Karpas-422 (cell line): Measurements from ENCODE around the gene DLGAP5. TPM values are rescaled to one million over a fixed set of nuclear protein-coding genes. Genes with fewer than 3 reads are reported as not detected.

Source experiments
- DNase-seq: peaks from one replicate; pipeline ENCODE4 v3.0.0-alpha.2; 2015
- H2AFZ ChIP-seq: fragments of 200-600 bp; sonication (generic); 2 replicates; pipeline ENCODE4 v1.6.1; 2014; ENCODE audit warnings: antibody characterized with exemption, low read length, mixed read lengths
- H3K27ac ChIP-seq: fragments of 200-600 bp; sonication (generic); 2 replicates; pipeline ENCODE4 v1.5.1; 2014; ENCODE audit warnings: mild to moderate bottlenecking, low read length, moderate library complexity
- H3K27me3 ChIP-seq: fragments of 200-600 bp; sonication (generic); 2 replicates; pipeline ENCODE4 v1.6.1; 2014; ENCODE audit warnings: low read length, mixed read lengths
- H3K36me3 ChIP-seq: fragments of 200-600 bp; sonication (generic); 2 replicates; pipeline ENCODE4 v1.6.1; 2014; ENCODE audit warnings: low read length, mixed read lengths; ENCODE audit not compliant: insufficient read depth
- H3K4me1 ChIP-seq: fragments of 200-600 bp; sonication (generic); 2 replicates; pipeline ENCODE4 v1.6.1; 2014; ENCODE audit warnings: mild to moderate bottlenecking, low read length, mixed read lengths
- H3K4me2 ChIP-seq: fragments of 200-600 bp; sonication (generic); 2 replicates; pipeline ENCODE4 v1.6.1; 2014; ENCODE audit warnings: low read length, low read depth, mild to moderate bottlenecking; ENCODE audit not compliant: poor library complexity, severe bottlenecking
- H3K4me3 ChIP-seq: fragments of 200-600 bp; sonication (generic); 2 replicates; pipeline ENCODE4 v1.5.1; 2014; ENCODE audit warnings: mild to moderate bottlenecking, antibody characterized with exemption, low read length, mixed read lengths
- H3K79me2 ChIP-seq: fragments of 200-600 bp; sonication (generic); 2 replicates; pipeline ENCODE4 v1.6.1; 2014; ENCODE audit warnings: mild to moderate bottlenecking, low read length, mixed read lengths
- H3K9ac ChIP-seq: fragments of 200-600 bp; sonication (generic); 2 replicates; pipeline ENCODE4 v1.6.0; 2014; ENCODE audit warnings: low read length
- H3K9me2 ChIP-seq: fragments of 200-600 bp; sonication (generic), shearing (Covaris generic); replicated peaks from 2 replicates; pipeline ENCODE4 v1.6.0; 2014; ENCODE audit warnings: mild to moderate bottlenecking, low read length, moderate library complexity; ENCODE audit not compliant: insufficient read depth
- H3K9me3 ChIP-seq: fragments of 300-700, 200-600 bp; sonication (generic); 2 replicates; pipeline ENCODE4 v1.6.1; 2014; ENCODE audit warnings: low read length, mixed read lengths
- H4K20me1 ChIP-seq: fragments of 200-600 bp; sonication (generic); 2 replicates; pipeline ENCODE4 v1.6.1; 2014; ENCODE audit warnings: mild to moderate bottlenecking, antibody characterized with exemption, low read length, low read depth; ENCODE audit not compliant: insufficient read depth
- total RNA-seq: library from RNA; depleted of rRNA; stranded (reverse); fragments of >200 nt; shearing (Covaris generic); gene quantifications from 2 replicates; pipeline ENCODE4 v1.2.3, GENCODE V29; 2014; ENCODE audit warnings: low replicate concordance

The DLGAP5 gene
- total RNA-seq, 1 experiment from 2014 or later, result 42.4 TPM

GRCh38 chr14:55160989-55161388 is 30.4 kb downstream of the DLGAP5 start:
- H2AFZ ChIP-seq, result no peak overlapping the region
- no peak overlapping the region for H3K27ac ChIP-seq
- H3K27me3 ChIP-seq, result no peaks in the 10 kb centered on the region
- no peak overlapping the region for H3K9ac ChIP-seq
- peak; percentile 63 for DNase-seq
- H3K4me3 ChIP-seq, result no peak overlapping the region
- H3K9me3 ChIP-seq, result no peaks in the 10 kb centered on the region
- H3K79me2 ChIP-seq, result peaks cover 5% of the 10 kb centered on the region; the same call in 1 of the 2 replicates
- no peak overlapping the region for H3K4me2 ChIP-seq
- H3K4me1 ChIP-seq, result no peaks in the 10 kb centered on the region
- H4K20me1 ChIP-seq, result no peaks in the 10 kb centered on the region
- H3K9me2 ChIP-seq, result no peaks in the 10 kb centered on the region
- H3K36me3 ChIP-seq, result peaks cover 70% of the 10 kb centered on the region

- no peak overlapping the region for H3K4me2 ChIP-seq
- H2AFZ ChIP-seq, result no peak overlapping the region
- H3K9me3 ChIP-seq, result no peaks in the 10 kb centered on the region
- no peaks in the 10 kb centered on the region for H4K20me1 ChIP-seq
- DNase-seq, result no peak
- no peak overlapping the region for H3K27ac ChIP-seq
- H3K79me2 ChIP-seq, result peaks cover 5% of the 10 kb centered on the region; the same call in 1 of the 2 replicates
- H3K4me3 ChIP-seq, result no peak overlapping the region
- no peaks in the 10 kb centered on the region for H3K9me2 ChIP-seq
- no peaks in the 10 kb centered on the region for H3K4me1 ChIP-seq
- H3K27me3 ChIP-seq, result no peaks in the 10 kb centered on the region
- H3K36me3 ChIP-seq, result peaks cover 62% of the 10 kb centered on the region
- no peak overlapping the region for H3K9ac ChIP-seq
Observed at GRCh38 chr14:55158412-55158811, 33.0 kb downstream of the DLGAP5 start.

GRCh38 chr14:55157080-55157479 is 34.3 kb downstream of the DLGAP5 start:
- H3K36me3 ChIP-seq, result peaks cover 62% of the 10 kb centered on the region

GRCh38 chr14:55153951-55154350 is 37.4 kb downstream of the DLGAP5 start:
- H3K27me3 ChIP-seq, result no peaks in the 10 kb centered on the region
- H3K36me3 ChIP-seq, result peaks cover 73% of the 10 kb centered on the region
- peaks cover 5% of the 10 kb centered on the region; the same call in 1 of the 2 replicates for H3K79me2 ChIP-seq

More at GRCh38 chr14:55157080-55157479, 34.3 kb downstream of the DLGAP5 start:
- Histone ChIP-seq H4K20me1 (no peaks in the 10 kb centered on the region), H3K9ac (no peak overlapping the region), H3K9me2 (no peaks in the 10 kb centered on the region), H3K9me3 (no peaks in the 10 kb centered on the region), H3K4me3 (no peak overlapping the region), H3K27me3 (no peaks in the 10 kb centered on the region), H3K4me2 (no peak overlapping the region), H3K79me2 (peaks cover 5% of the 10 kb centered on the region; the same call in 1 of the 2 replicates), H3K4me1 (no peaks in the 10 kb centered on the region), H2AFZ (no peak overlapping the region), H3K27ac (no peak overlapping the region)
- no peak for DNase-seq

GRCh38 chr14:55152052-55152753 is 39.2 kb downstream of the DLGAP5 start:
- H3K9me2 ChIP-seq, result no peaks in the 10 kb centered on the region
- peaks cover 77% of the 10 kb centered on the region for H3K36me3 ChIP-seq

More at GRCh38 chr14:55153951-55154350, 37.4 kb downstream of the DLGAP5 start:
- no peak overlapping the region for H3K4me2 ChIP-seq
- no peak for DNase-seq
- H3K4me3 ChIP-seq, result no peak overlapping the region
- no peak overlapping the region for H3K9ac ChIP-seq
- H3K4me1 ChIP-seq, result no peaks in the 10 kb centered on the region
- H3K9me3 ChIP-seq, result no peaks in the 10 kb centered on the region
- H2AFZ ChIP-seq, result no peak overlapping the region
- H3K27ac ChIP-seq, result no peak overlapping the region
- no peaks in the 10 kb centered on the region for H3K9me2 ChIP-seq
- no peaks in the 10 kb centered on the region for H4K20me1 ChIP-seq

GRCh38 chr14:55151601-55152000 is 39.8 kb downstream of the DLGAP5 start:
- Histone ChIP-seq H3K4me1 (no peaks in the 10 kb centered on the region), H3K36me3 (peaks cover 78% of the 10 kb centered on the region), H3K4me2 (no peak overlapping the region), H4K20me1 (peaks cover 4% of the 10 kb centered on the region; the same call in 1 of the 2 replicates), H3K9me2 (no peaks in the 10 kb centered on the region), H3K9me3 (no peaks in the 10 kb centered on the region), H3K4me3 (no peak overlapping the region), H3K79me2 (no peaks in the 10 kb centered on the region), H3K27me3 (no peaks in the 10 kb centered on the region), H2AFZ (no peak overlapping the region), H3K27ac (no peak overlapping the region), H3K9ac (no peak overlapping the region)
- no peak for DNase-seq

More at GRCh38 chr14:55152052-55152753, 39.2 kb downstream of the DLGAP5 start:
- H3K4me3 ChIP-seq, result no peak overlapping the region
- H3K4me2 ChIP-seq, result no peak overlapping the region
- no peak for DNase-seq
- no peaks in the 10 kb centered on the region for H3K9me3 ChIP-seq
- H3K27ac ChIP-seq, result no peak overlapping the region
- no peak overlapping the region for H3K9ac ChIP-seq
- no peaks in the 10 kb centered on the region; the same call in 1 of the 2 replicates for H4K20me1 ChIP-seq
- no peaks in the 10 kb centered on the region for H3K79me2 ChIP-seq
- no peaks in the 10 kb centered on the region for H3K4me1 ChIP-seq
- no peak overlapping the region for H2AFZ ChIP-seq
- no peaks in the 10 kb centered on the region for H3K27me3 ChIP-seq

GRCh38 chr14:55146425-55146824 is 45.0 kb downstream of the DLGAP5 start:
- H3K4me2 ChIP-seq, result no peak overlapping the region
- peaks cover 60% of the 10 kb centered on the region for H3K36me3 ChIP-seq
- H3K4me1 ChIP-seq, result no peaks in the 10 kb centered on the region
- DNase-seq, result no peak
- H3K9me2 ChIP-seq, result no peaks in the 10 kb centered on the region
- H3K9ac ChIP-seq, result no peak overlapping the region
- H4K20me1 ChIP-seq, result peaks cover 4% of the 10 kb centered on the region; the same call in 1 of the 2 replicates
- no peaks in the 10 kb centered on the region for H3K27me3 ChIP-seq
- no peak overlapping the region for H3K4me3 ChIP-seq
- H3K27ac ChIP-seq, result no peak overlapping the region
- H3K9me3 ChIP-seq, result no peaks in the 10 kb centered on the region
- no peak overlapping the region for H2AFZ ChIP-seq
- no peaks in the 10 kb centered on the region for H3K79me2 ChIP-seq

GRCh38 chr14:55142466-55142865 is 48.9 kb downstream of the DLGAP5 start:
- Histone ChIP-seq H2AFZ (no peak overlapping the region), H3K27ac (no peak overlapping the region), H3K4me2 (no peak overlapping the region), H3K4me3 (no peak overlapping the region), H3K9me2 (no peaks in the 10 kb centered on the region), H3K4me1 (no peaks in the 10 kb centered on the region), H3K9me3 (no peaks in the 10 kb centered on the region), H3K9ac (no peak overlapping the region), H3K27me3 (no peaks in the 10 kb centered on the region), H3K79me2 (no peaks in the 10 kb centered on the region), H4K20me1 (peaks cover 4% of the 10 kb centered on the region; the same call in 1 of the 2 replicates), H3K36me3 (peaks cover 26% of the 10 kb centered on the region)
- no peak for DNase-seq
